PC-9 (cell line): ENCODE measurements around the gene DSCAML1. TPM values are rescaled to one million over a fixed set of nuclear protein-coding genes. Genes with fewer than 3 reads are reported as not detected.

Experiments used
- BruUV-seq: library from RNA; stranded (reverse); fragments of 400-500 nt; replicated peaks from 2 replicates; lab custom pipeline; 2021; lab: Mats Ljungman, UMichigan
- CTCF ChIA-PET: fragments of 300-600 bp; sonication (Branson Sonifier 250); formaldehyde crosslinking; loops from one replicate; lab custom pipeline; 2022; ENCODE audit warnings: antibody characterized with exemption; lab: Charles Lee
- POLR2A ChIA-PET: fragments of 300-600 bp; sonication (Branson Sonifier 250); formaldehyde crosslinking; loops from one replicate; lab custom pipeline; 2022; ENCODE audit warnings: antibody characterized with exemption; ENCODE audit not compliant: unreplicated experiment; lab: Charles Lee
- DNase-seq, 2 experiments: peaks; one replicate each; pipeline versions ENCODE4 v3.0.0 to v3.0.0-alpha.2; 2015 to 2022; ENCODE audit warnings: mixed read lengths in 1 of 2
- H2AFZ ChIP-seq: fragments of 200-600 bp; sonication (generic); 2 replicates; pipeline ENCODE4 v1.8.1; 2017; ENCODE audit warnings: antibody characterized with exemption
- H3F3A ChIP-seq: fragments of 200-600 bp; sonication (generic); 2 replicates; pipeline ENCODE4 v1.8.1; 2017; ENCODE audit warnings: antibody characterized with exemption, mild to moderate bottlenecking, low read depth; ENCODE audit not compliant: insufficient read depth
- H3K27ac ChIP-seq: fragments of 200-600 bp; sonication (generic); 2 replicates; pipeline ENCODE4 v1.6.1; 2016; ENCODE audit warnings: mixed run types
- H3K27me3 ChIP-seq: fragments of 200-600 bp; sonication (generic); 2 replicates; pipeline ENCODE4 v1.6.1; 2016; ENCODE audit warnings: low read depth, mixed run types; ENCODE audit not compliant: insufficient read depth
- H3K36me3 ChIP-seq: fragments of 200-600 bp; sonication (generic); 2 replicates; pipeline ENCODE4 v1.6.1; 2016; ENCODE audit warnings: low read depth, mixed run types
- H3K4me1 ChIP-seq: fragments of 200-600 bp; sonication (generic); replicated peaks from 2 replicates; pipeline ENCODE4 v1.6.1; 2016; ENCODE audit warnings: mixed run types; ENCODE audit not compliant: insufficient read depth
- H3K4me2 ChIP-seq: fragments of 200-600 bp; sonication (generic); 2 replicates; pipeline ENCODE4 v1.6.1; 2017; ENCODE audit warnings: mixed run types
- H3K4me3 ChIP-seq: fragments of 200-600 bp; sonication (generic); 2 replicates; pipeline ENCODE4 v1.6.1; 2016; ENCODE audit warnings: mixed run types
- H3K79me2 ChIP-seq: fragments of 200-600 bp; sonication (generic); 2 replicates; pipeline ENCODE4 v1.6.1; 2017; ENCODE audit warnings: low read depth, mixed run types
- H3K9me2 ChIP-seq: fragments of 200-600 bp; sonication (generic); 2 replicates; pipeline ENCODE4 v1.8.1; 2017; ENCODE audit warnings: mild to moderate bottlenecking; ENCODE audit not compliant: insufficient read depth
- H3K9me3 ChIP-seq: fragments of 200-600 bp; sonication (generic); 2 replicates; pipeline ENCODE4 v1.8.1; 2016; ENCODE audit warnings: low read depth; ENCODE audit not compliant: insufficient read depth
- H4K20me1 ChIP-seq: fragments of 200-600 bp; sonication (generic); 2 replicates; pipeline ENCODE4 v1.8.1; 2017; ENCODE audit not compliant: insufficient read depth
- CTCF ChIP-seq: fragments of 200-600 bp; sonication (generic); conservative IDR thresholded peaks from 2 replicates; pipeline ENCODE4 v1.6.1; 2017; ENCODE audit warnings: mixed run types, antibody characterized with exemption, mild to moderate bottlenecking, moderate library complexity
- EZH2 ChIP-seq: fragments of 200-600 bp; sonication (generic); IDR thresholded peaks from 2 replicates; pipeline ENCODE4 v1.8.0; 2017; ENCODE audit warnings: antibody characterized with exemption, low read depth
- intact Hi-C: fragments of 100-400 bp; cut with micrococcal nuclease; formaldehyde crosslinking; loops from one replicate; pipeline ENCODE4 v1.10.0; 2022; ENCODE audit not compliant: unreplicated experiment
- total RNA-seq: library from RNA; stranded (reverse); gene quantifications from 2 replicates; pipeline ENCODE4 v1.2.3, GENCODE V29; 2021

DSCAML1 gene
- total RNA-seq, 1 experiment from 2014 or later = not detected

GRCh38 chr11:117552626-117553025, 244.4 kb downstream of the DSCAML1 start:
- Histone ChIP-seq H4K20me1 (no peaks in the 10 kb centered on the region), H3K79me2 (no peaks in the 10 kb centered on the region), H3K4me3 (no peak overlapping the region), H3K9me2 (no peaks in the 10 kb centered on the region), H3K4me2 (no peak overlapping the region), H3K9me3 (no peaks in the 10 kb centered on the region), H3K4me1 (no peaks in the 10 kb centered on the region), H3K27me3 (peaks cover 98% of the 10 kb centered on the region), H3K36me3 (no peaks in the 10 kb centered on the region), H3F3A (no peaks in the 10 kb centered on the region), H3K27ac (no peak overlapping the region), H2AFZ (no peak overlapping the region)
- ChIA-PET POLR2A (no interaction called here), CTCF (no interaction called here)
- TF ChIP-seq CTCF (no peak), EZH2 (no peak)
- no TSS peak for BruUV-seq
- no peak for DNase-seq
- intact Hi-C loops = no loop called here

GRCh38 chr11:117551761-117552343, 245.2 kb downstream of the DSCAML1 start:
- no TSS peak for BruUV-seq
- Histone ChIP-seq H3K9me2 (no peaks in the 10 kb centered on the region), H3K36me3 (no peaks in the 10 kb centered on the region), H3K9me3 (no peaks in the 10 kb centered on the region), H3K4me2 (no peak overlapping the region), H3K79me2 (no peaks in the 10 kb centered on the region), H3K27me3 (peaks cover 98% of the 10 kb centered on the region), H4K20me1 (no peaks in the 10 kb centered on the region), H3K4me3 (no peak overlapping the region), H3K27ac (no peak overlapping the region), H3F3A (no peaks in the 10 kb centered on the region), H2AFZ (no peak overlapping the region), H3K4me1 (no peaks in the 10 kb centered on the region)
- ChIA-PET CTCF (no interaction called here), POLR2A (no interaction called here)
- intact Hi-C loops = no loop called here
- no peak for TF ChIP-seq CTCF
- TF ChIP-seq EZH2 = no peak
- DNase-seq = no peak

GRCh38 chr11:117550466-117550865, 246.6 kb downstream of the DSCAML1 start:
- Histone ChIP-seq H4K20me1 (no peaks in the 10 kb centered on the region), H3K9me3 (no peaks in the 10 kb centered on the region), H3K36me3 (no peaks in the 10 kb centered on the region), H3K9me2 (no peaks in the 10 kb centered on the region), H3K4me2 (no peak overlapping the region), H3F3A (no peaks in the 10 kb centered on the region), H2AFZ (no peak overlapping the region), H3K27me3 (peaks cover 98% of the 10 kb centered on the region), H3K79me2 (no peaks in the 10 kb centered on the region), H3K27ac (no peak overlapping the region), H3K4me3 (no peak overlapping the region), H3K4me1 (no peaks in the 10 kb centered on the region)
- DNase-seq = no peak
- intact Hi-C loops = no loop called here
- TF ChIP-seq EZH2 = no peak
- no peak for TF ChIP-seq CTCF
- CTCF ChIA-PET = no interaction called here
- BruUV-seq = no TSS peak
- POLR2A ChIA-PET = no interaction called here
